Vagina (tissue), 2 donors: ENCODE data around the gene RALGAPA1. TPM values are rescaled to one million over a fixed set of nuclear protein-coding genes. Genes with fewer than 3 reads are reported as not detected.
"Not testable (repeated sequence)": the region's sequence is repeated elsewhere in the genome, so short reads cannot be mapped to it uniquely, and the experiment has no call there.

Source experiments
- DNase-seq, 2 donors: peaks; one replicate each; pipeline ENCODE4 v3.0.0-alpha.2; 2017; ENCODE audit errors: extremely low spot score in 2 of 2
- H3K27ac ChIP-seq: fragments of 200-600 bp; sonication (generic); one replicate; pipeline ENCODE4 v1.5.1; 2019
- H3K27me3 ChIP-seq: fragments of 200-600 bp; sonication (generic); one replicate; pipeline ENCODE4 v1.5.1; 2019
- H3K36me3 ChIP-seq, 2 donors: fragments of 200-600 bp; sonication (generic); one replicate each; pipeline ENCODE4 v1.5.1; 2017 to 2019
- H3K4me1 ChIP-seq: fragments of 200-600 bp; sonication (generic); one replicate; pipeline ENCODE4 v1.5.1; 2019
- H3K4me3 ChIP-seq, 2 donors: fragments of 200-600 bp; sonication (generic); 1 replicate in 1 of 2; 2 replicates in 1 of 2; pipeline ENCODE4 v1.5.1; 2016 to 2019
- H3K9me3 ChIP-seq: fragments of 200-600 bp; sonication (generic); one replicate; pipeline ENCODE4 v1.5.1; 2019
- CTCF ChIP-seq, 3 experiments: fragments of 450-650 bp in 2 of 3; fragments of 200-600 bp in 1 of 3; sonication (generic) in 1 of 3; IDR thresholded peaks; one replicate each; pipeline ENCODE4 v1.5.1; 2017 to 2019; ENCODE audit warnings: antibody characterized with exemption in 3 of 3, mild to moderate bottlenecking in 2 of 3, moderate library complexity in 2 of 3
- POLR2A ChIP-seq, 2 donors: fragments of 450-650 bp; IDR thresholded peaks; one replicate each; pipeline ENCODE4 v1.6.1; 2017; ENCODE audit warnings: antibody characterized with exemption in 2 of 2, mild to moderate bottlenecking in 2 of 2, moderate library complexity in 2 of 2
- POLR2AphosphoS5 ChIP-seq, 2 donors: sonication (generic); formaldehyde crosslinking; IDR thresholded peaks; one replicate each; pipeline ENCODE4 v1.9.0; 2017; ENCODE audit warnings: antibody characterized with exemption in 2 of 2, mild to moderate bottlenecking in 2 of 2, low read depth in 1 of 2; ENCODE audit not compliant: insufficient read depth in 1 of 2
- intact Hi-C: fragments of 100-400 bp; cut with DNase I; formaldehyde crosslinking; loops from one replicate; pipeline ENCODE4 v1.15.1; 2023
- total RNA-seq: library from RNA; depleted of rRNA; stranded (reverse); fragments of >200 nt; gene quantifications from one replicate; pipeline ENCODE4 v1.2.3, GENCODE V29; 2016

The RALGAPA1 gene
- total RNA-seq, 1 donor from 2014 or later = 77.8 TPM

GRCh38 chr14:35851823-35852222, 42.7 kb upstream of the RALGAPA1 start:
- Histone ChIP-seq H3K36me3 (peaks cover 0 to 9% of the 10 kb centered on the region in 2 donors), H3K4me1 (no peaks in the 10 kb centered on the region), H3K9me3 (no peaks in the 10 kb centered on the region), H3K4me3 (no peak overlapping the region), H3K27ac (no peak overlapping the region), H3K27me3 (no peaks in the 10 kb centered on the region)
- TF ChIP-seq POLR2A (IDR thresholded peaks at IDR 0.05) (no peak), POLR2AphosphoS5 (IDR thresholded peaks at IDR 0.05; ENCODE audit: insufficient read depth in 1 of 2, low read depth in 1 of 2) (no peak), CTCF (IDR thresholded peaks at IDR 0.05) (no peak)
- intact Hi-C loops = no loop called here
- no peak for DNase-seq

DNA sequence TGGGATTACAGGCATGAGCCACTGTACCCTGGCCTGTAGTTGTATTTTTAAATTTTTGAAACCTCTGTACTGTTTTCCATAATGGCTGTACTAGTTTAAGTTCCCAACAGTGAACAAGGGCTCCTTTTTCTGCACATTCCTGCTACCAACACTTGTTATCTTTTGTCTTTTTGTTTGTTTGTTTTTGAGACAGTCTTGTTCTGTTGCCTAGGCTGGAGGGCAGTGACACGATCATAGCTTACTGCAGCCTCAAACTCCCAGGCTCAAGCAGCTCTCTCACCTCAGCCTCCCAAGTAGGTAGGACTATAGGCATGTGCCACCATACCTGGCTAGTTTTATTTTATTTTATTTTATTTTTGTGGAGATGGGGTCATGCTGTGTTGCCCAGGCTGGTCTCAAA, 40.0 kb upstream of the RALGAPA1 start:
- DNase-seq = no peak
- Histone ChIP-seq H3K36me3 (peaks cover 0 to 20% of the 10 kb centered on the region in 2 donors), H3K9me3 (no peaks in the 10 kb centered on the region)

GRCh38 chr14:35847636-35848035, 38.5 kb upstream of the RALGAPA1 start:
- DNase-seq = no peak
- H3K9me3 ChIP-seq = no peaks in the 10 kb centered on the region
- intact Hi-C loops = no loop called here
- H3K27ac ChIP-seq = no peak overlapping the region
- no peaks in the 10 kb centered on the region for H3K27me3 ChIP-seq
- no peaks in the 10 kb centered on the region for H3K4me1 ChIP-seq
- TF ChIP-seq POLR2A (IDR thresholded peaks at IDR 0.05) (no peak), POLR2AphosphoS5 (IDR thresholded peaks at IDR 0.05; ENCODE audit: insufficient read depth in 1 of 2, low read depth in 1 of 2) (no peak), CTCF (IDR thresholded peaks at IDR 0.05) (no peak)
- peaks cover 0 to 33% of the 10 kb centered on the region in 2 donors for H3K36me3 ChIP-seq
- no peak overlapping the region for H3K4me3 ChIP-seq

More for the DNA sequence above, 40.0 kb upstream of the RALGAPA1 start:
- Histone ChIP-seq H3K4me3 (no peak overlapping the region), H3K4me1 (no peaks in the 10 kb centered on the region), H3K27ac (no peak overlapping the region), H3K27me3 (no peaks in the 10 kb centered on the region)
- intact Hi-C loops = no loop called here
- TF ChIP-seq CTCF (IDR thresholded peaks at IDR 0.05) (no peak), POLR2A (IDR thresholded peaks at IDR 0.05) (no peak), POLR2AphosphoS5 (IDR thresholded peaks at IDR 0.05; ENCODE audit: insufficient read depth in 1 of 2, low read depth in 1 of 2) (no peak)

DNA sequence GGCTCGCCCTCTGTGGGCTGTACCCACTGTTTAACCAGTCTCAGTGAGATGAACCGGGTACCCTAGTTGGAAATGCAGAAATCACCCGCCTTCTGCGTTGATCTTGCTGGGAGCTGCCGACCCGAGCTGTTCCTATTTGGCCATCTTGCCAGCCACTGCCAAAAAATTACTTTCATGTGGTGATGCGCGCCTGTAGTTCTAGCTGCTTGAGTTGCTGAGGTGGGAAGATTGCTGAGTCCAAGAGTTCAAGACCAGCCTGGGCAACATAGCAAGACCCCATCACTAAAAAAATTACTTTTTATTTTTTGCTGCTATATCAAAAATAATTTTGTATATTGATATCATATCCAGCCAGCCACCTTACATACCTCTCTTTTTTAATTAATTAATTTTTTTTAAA, 35.4 kb upstream of the RALGAPA1 start:
- TF ChIP-seq POLR2AphosphoS5 (IDR thresholded peaks at IDR 0.05; ENCODE audit: insufficient read depth in 1 of 2, low read depth in 1 of 2) = no peak
- no peak for TF ChIP-seq CTCF (IDR thresholded peaks at IDR 0.05)
- TF ChIP-seq POLR2A (IDR thresholded peaks at IDR 0.05) = no peak
- no peak for DNase-seq
- Histone ChIP-seq H3K27ac (no peak overlapping the region), H3K9me3 (no peaks in the 10 kb centered on the region), H3K27me3 (no peaks in the 10 kb centered on the region), H3K4me3 (no peak overlapping the region), H3K4me1 (no peaks in the 10 kb centered on the region), H3K36me3 (peaks cover 0 to 53% of the 10 kb centered on the region in 2 donors)
- intact Hi-C loops = no loop called here

DNA sequence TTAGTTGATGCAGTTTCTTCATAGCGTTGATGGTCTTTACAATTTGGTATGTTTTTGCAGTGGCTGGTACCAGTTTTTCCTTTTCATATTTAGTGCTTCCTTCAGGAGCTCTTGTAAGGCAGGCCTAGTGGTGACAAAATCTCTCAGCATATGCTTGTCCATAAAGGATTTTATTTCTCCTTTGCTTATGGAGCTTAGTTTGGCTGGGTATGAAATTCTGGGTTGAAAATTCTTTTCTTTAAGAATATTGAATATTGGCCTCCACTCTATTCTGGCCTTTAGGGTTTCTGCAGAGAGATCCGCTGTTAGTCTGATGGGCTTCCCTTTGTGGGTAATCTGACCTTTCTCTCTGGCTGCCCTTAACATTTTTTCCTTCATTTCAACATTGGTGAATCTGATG, 33.1 kb upstream of the RALGAPA1 start:
- H3K27ac ChIP-seq, H3K27me3 ChIP-seq, DNase-seq, intact Hi-C loops, H3K4me3 ChIP-seq, H3K9me3 ChIP-seq, H3K4me1 ChIP-seq: not testable (repeated sequence)
- peaks cover 0 to 67% of the 10 kb centered on the region in 2 donors for H3K36me3 ChIP-seq

DNA sequence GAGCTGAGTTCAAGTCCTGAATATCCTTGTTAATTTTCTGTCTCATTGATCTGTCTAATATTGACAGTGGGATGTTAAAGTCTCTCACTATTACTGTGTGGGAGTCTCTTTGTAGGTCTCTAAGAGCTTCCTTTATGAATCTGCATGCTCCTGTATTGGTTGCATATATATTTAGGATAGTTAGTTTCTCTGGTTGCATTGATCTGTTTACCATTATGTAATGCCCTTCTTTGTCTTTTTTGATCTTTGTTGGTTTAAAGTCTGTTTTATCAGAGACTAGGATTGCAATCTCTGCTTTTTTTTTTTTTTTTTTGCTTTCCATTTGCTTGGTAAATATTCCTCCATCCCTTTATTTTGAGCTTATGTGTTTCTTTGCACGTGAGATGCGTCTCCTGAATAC, 32.6 kb upstream of the RALGAPA1 start:
- H3K27me3 ChIP-seq, H3K4me3 ChIP-seq, H3K27ac ChIP-seq, H3K9me3 ChIP-seq, intact Hi-C loops, DNase-seq, H3K4me1 ChIP-seq: not testable (repeated sequence)
- H3K36me3 ChIP-seq = peaks cover 0 to 68% of the 10 kb centered on the region in 2 donors
